ENCODE results near the gene SIRT2. TPM values are rescaled to one million over a fixed set of nuclear protein-coding genes. Genes with fewer than 3 reads are reported as not detected.
"Not testable (repeated sequence)": the region's sequence is repeated elsewhere in the genome, so short reads cannot be mapped to it uniquely, and the experiment has no call there.

SIRT2 gene
- total RNA-seq, 6 donors from 2014 or later, result 45.2 to 93.2 (median 59.1) TPM

DNA sequence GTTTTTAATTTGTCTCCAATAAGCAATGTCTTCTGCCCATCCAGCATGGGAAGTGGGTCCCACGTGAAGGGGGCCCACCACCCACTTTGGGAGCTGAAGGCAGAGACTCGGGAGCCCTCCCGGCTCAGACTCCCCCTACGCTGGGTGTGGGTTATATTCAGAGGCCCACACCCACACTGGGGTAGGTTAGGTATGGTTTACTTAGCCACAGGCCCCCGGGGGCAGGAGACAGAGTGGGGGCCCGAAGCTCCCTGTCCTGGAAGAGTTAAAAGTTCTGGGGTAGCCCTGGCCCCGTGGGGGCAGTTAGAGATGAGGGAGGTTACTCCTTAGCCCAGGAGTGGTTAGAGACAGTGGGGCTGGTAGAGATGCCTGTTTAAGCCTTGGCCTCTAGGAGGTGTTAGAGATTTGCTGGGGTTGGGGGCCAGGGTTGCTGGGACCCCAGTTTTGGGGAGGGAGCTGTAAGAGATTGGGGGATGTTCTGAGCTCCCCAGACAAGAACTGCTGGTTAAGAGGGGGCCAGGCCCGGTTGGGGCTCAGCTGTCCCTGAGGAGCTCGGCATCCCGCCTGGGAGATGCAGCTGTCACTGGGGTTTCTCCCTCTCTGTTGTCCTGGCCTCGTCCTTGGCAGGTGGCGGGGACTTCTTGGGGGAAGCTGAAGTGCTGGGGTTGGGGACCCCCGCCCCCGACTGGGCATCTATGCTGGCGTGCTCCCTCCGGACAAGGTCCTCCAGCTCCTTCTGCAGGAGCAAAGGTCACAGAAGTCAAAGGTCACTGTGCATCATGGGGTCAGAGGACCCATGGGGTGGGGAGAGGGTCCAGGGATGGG, 20.6 kb downstream of the SIRT2 start:
- no peaks in the 10 kb centered on the region for H3K9me3 ChIP-seq
- no peaks in the 10 kb centered on the region for H3K27me3 ChIP-seq
- ATAC-seq (ENCODE audit: low FRiP score in 2 of 2), result no peak
- H3K4me3 ChIP-seq, result no peak overlapping the region
- H3K36me3 ChIP-seq, result peaks cover 0 to 51% (median 31%) of the 10 kb centered on the region in 4 donors
- peaks cover 16 to 19% (median 16%) of the 10 kb centered on the region in 4 donors for H3K4me1 ChIP-seq
- peak overlapping the region; percentile 55 to 89 (median 86) for H3K27ac ChIP-seq
- TF ChIP-seq, protein P1, sequence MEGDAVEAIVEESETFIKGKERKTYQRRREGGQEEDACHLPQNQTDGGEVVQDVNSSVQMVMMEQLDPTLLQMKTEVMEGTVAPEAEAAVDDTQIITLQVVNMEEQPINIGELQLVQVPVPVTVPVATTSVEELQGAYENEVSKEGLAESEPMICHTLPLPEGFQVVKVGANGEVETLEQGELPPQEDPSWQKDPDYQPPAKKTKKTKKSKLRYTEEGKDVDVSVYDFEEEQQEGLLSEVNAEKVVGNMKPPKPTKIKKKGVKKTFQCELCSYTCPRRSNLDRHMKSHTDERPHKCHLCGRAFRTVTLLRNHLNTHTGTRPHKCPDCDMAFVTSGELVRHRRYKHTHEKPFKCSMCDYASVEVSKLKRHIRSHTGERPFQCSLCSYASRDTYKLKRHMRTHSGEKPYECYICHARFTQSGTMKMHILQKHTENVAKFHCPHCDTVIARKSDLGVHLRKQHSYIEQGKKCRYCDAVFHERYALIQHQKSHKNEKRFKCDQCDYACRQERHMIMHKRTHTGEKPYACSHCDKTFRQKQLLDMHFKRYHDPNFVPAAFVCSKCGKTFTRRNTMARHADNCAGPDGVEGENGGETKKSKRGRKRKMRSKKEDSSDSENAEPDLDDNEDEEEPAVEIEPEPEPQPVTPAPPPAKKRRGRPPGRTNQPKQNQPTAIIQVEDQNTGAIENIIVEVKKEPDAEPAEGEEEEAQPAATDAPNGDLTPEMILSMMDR (IDR thresholded peaks at IDR 0.05), result no peak
- TF ChIP-seq POLR2A (IDR thresholded peaks at IDR 0.05) (no peak), POLR2AphosphoS5 (IDR thresholded peaks at IDR 0.05) (no peak)
- DNase-seq, result no peak
- WGBS, 2 donors, result 70 to 77% methylated on average over 13 to 16 of the region's 16 CpGs

DNA sequence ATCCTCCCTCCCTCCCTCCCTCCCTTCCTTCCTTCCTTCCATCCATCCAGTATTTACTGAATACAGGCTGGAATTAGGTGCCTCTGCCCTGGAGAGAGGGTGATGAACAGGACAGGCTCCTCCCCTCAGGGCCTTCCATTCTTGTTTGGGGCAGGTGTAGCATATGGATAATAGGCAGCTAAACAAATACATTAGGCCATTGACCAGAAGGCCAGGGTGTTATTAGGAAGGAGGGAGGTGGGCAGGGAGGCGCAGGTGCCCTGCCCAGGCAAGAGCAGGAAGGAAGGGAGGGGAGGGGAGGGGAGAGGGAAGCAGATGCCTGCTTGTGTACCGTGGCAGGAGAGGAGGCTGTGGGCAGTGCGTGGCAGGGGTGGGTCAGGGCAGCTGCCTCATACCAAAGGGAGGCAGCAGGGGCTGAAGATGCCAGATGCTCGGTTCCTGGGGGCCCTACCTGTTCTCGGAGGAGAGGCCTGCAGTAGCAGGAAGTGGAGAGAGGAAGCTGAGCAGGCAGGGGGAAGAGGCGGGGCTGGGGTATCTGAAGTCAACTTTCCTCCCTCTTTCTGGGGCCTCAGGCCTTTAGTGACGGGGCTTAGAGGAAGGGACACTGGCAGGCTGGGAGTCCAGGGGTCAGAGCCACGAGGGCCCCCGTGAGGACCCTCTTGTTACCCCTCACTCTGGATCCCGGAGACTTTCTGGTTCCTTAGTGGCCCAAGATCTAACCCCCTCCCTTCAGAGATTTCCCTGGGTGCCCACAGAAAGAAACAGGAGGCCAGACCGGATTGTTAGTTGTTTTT, 21.4 kb downstream of the SIRT2 start, which contains the start of gene RINL:
Gene RINL (minus strand): TSS at position 495 of the 794 bp plus-strand sequence. CDS start 1,533 bp downstream, outside the sequence.
- ATAC-seq (ENCODE audit: low FRiP score in 2 of 2), result peak; percentile 64 to 68
- no peaks in the 10 kb centered on the region for H3K9me3 ChIP-seq
- H3K4me1 ChIP-seq, result peaks cover 16 to 19% (median 16%) of the 10 kb centered on the region in 4 donors
- peak within 1 kb of the TSS; percentile 55 to 89 (median 86) for H3K27ac ChIP-seq
- H3K27me3 ChIP-seq, result no peaks in the 10 kb centered on the region
- peaks cover 0 to 43% (median 28%) of the 10 kb centered on the region in 4 donors for H3K36me3 ChIP-seq
- H3K4me3 ChIP-seq, result peak within 1 kb of the TSS in 2 of 4 donors; percentile 34 to 40
- WGBS, 2 donors, result 22 to 24% methylated on average over 11 of the region's 11 CpGs
- DNase-seq, result peak in 1 of 2 donors; percentile 65
- TF ChIP-seq POLR2AphosphoS5 (IDR thresholded peaks at IDR 0.05) (peak in 1 of 2 donors; percentile 8), EP300 (IDR thresholded peaks at IDR 0.05) (no peak), POLR2A (IDR thresholded peaks at IDR 0.05) (peak in 1 of 4 donors; percentile 37)
- TF ChIP-seq, protein P1 (IDR thresholded peaks at IDR 0.05), result peak in 1 of 6 experiments; percentile 4

DNA sequence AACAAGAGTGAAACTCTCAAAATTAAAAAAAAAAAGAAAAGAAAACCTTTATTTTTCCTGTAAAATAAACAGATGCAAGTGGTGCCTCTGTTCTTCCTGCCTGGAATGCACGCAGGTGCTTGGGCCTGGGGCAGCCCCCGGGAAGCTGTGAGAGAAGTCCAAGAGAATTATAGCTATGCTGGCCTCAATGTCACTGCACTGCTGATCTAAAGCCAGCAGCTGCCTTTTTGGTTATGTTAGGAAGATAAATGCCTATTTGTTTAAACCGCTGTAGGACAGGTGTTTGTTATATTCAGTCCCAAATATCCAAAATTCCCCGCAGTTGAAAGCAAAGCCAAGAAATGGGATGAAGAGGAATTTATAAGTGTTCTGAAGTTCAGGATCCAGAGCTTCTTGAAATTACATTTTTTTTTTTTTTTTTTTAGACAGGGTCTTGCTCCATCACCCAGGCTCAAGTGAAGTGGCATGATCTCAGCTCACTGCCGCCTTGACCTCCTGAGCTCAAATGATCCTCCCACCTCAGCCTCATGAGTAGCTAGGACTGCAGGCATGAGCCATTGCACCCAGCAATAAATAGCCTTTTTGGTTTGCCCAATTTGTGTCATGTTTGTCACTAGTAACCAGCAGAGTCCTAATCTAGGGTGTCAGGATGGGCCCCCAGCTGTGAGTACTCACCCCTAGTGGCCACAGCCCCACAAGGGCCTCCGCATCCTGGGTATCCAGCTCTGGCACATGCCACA, 23.6 kb downstream of the SIRT2 start:
- H3K4me3 ChIP-seq, result no peak overlapping the region
- H3K27ac ChIP-seq, result no peak overlapping the region
- no peaks in the 10 kb centered on the region for H3K9me3 ChIP-seq
- H3K4me1 ChIP-seq, result peaks cover 16 to 19% (median 16%) of the 10 kb centered on the region in 4 donors
- WGBS, 2 donors, result 51 to 66% methylated on average over 5 to 6 of the region's 6 CpGs
- H3K36me3 ChIP-seq, result peaks cover 0 to 21% (median 14%) of the 10 kb centered on the region in 4 donors
- ATAC-seq (ENCODE audit: low FRiP score in 2 of 2) (no peak), DNase-seq (no peak)
- TF ChIP-seq, protein P1 (IDR thresholded peaks at IDR 0.05), result no peak
- TF ChIP-seq POLR2AphosphoS5 (IDR thresholded peaks at IDR 0.05), result no peak
- no peak for TF ChIP-seq EP300 (IDR thresholded peaks at IDR 0.05)
- no peak for TF ChIP-seq POLR2A (IDR thresholded peaks at IDR 0.05)
- no peaks in the 10 kb centered on the region for H3K27me3 ChIP-seq

DNA sequence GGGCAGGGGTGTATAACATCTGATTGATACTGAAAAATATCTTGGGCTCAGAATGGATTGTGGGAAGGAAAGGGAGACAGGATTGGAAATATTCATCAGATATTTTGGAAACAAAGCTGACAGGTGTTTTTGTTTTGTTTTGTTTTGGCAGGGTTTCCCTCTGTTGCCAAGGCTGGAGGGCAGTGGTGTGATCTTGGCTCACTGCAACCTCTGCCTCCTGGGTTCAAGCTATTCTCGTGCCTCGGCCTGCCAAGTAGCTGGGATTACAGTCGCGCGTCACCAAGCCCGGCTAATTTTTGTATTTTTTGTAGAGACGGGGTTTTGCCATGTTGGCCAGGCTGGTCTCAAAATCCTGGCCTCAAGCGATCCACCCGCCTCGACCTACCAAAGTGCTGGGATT, 26.0 kb downstream of the SIRT2 start:
- not testable (repeated sequence) for DNase-seq; H3K9me3 ChIP-seq; ATAC-seq (ENCODE audit: low FRiP score in 2 of 2); H3K4me3 ChIP-seq; H3K36me3 ChIP-seq; H3K27ac ChIP-seq; H3K27me3 ChIP-seq
- WGBS, 2 donors, result 82 to 88% methylated on average over 10 of the region's 10 CpGs
- peaks cover 25 to 35% (median 28%) of the 10 kb centered on the region in 4 donors for H3K4me1 ChIP-seq
